Measurements from ENCODE around the gene GPR42. TPM values are rescaled to one million over a fixed set of nuclear protein-coding genes. Genes with fewer than 3 reads are reported as not detected.
"Not testable (repeated sequence)": the region's sequence is repeated elsewhere in the genome, so short reads cannot be mapped to it uniquely, and the experiment has no call there.

GPR42 gene
- total RNA-seq, 1 donor from 2014 or later, result not detected

GRCh38 chr19:35360081-35360480 lies 10.8 kb upstream of the GPR42 start:
- H3K4me3 Mint-ChIP-seq; intact Hi-C loops (cut with micrococcal nuclease); H3K9me3 Mint-ChIP-seq; DNase-seq (ENCODE audit: low spot score); H3K27me3 Mint-ChIP-seq (ENCODE audit: insufficient read depth); H3K36me3 Mint-ChIP-seq (ENCODE audit: low read depth); H3K27ac Mint-ChIP-seq: not testable (repeated sequence)
- peaks cover 13% of the 10 kb centered on the region for H3K4me1 Mint-ChIP-seq (ENCODE audit: low read depth)

GRCh38 chr19:35360880-35361420 lies 9.9 kb upstream of the GPR42 start:
- Mint-ChIP-seq H3K27ac (no peak overlapping the region), H3K4me3 (no peak overlapping the region), H3K27me3 (ENCODE audit: insufficient read depth) (peaks cover 10% of the 10 kb centered on the region), H3K4me1 (ENCODE audit: low read depth) (peaks cover 13% of the 10 kb centered on the region), H3K36me3 (ENCODE audit: low read depth) (no peaks in the 10 kb centered on the region), H3K9me3 (no peaks in the 10 kb centered on the region)
- intact Hi-C loops (cut with micrococcal nuclease), result no loop called here
- no peak for DNase-seq (ENCODE audit: low spot score)

GRCh38 chr19:35362261-35363000 lies 8.4 kb upstream of the GPR42 start:
- DNase-seq (ENCODE audit: low spot score), result no peak
- Mint-ChIP-seq H3K4me3 (no peak overlapping the region), H3K9me3 (no peaks in the 10 kb centered on the region), H3K27me3 (ENCODE audit: insufficient read depth) (peaks cover 24% of the 10 kb centered on the region), H3K27ac (no peak overlapping the region), H3K4me1 (ENCODE audit: low read depth) (peaks cover 11% of the 10 kb centered on the region), H3K36me3 (ENCODE audit: low read depth) (no peaks in the 10 kb centered on the region)
- intact Hi-C loops (cut with micrococcal nuclease), result no loop called here

- DNase-seq (ENCODE audit: low spot score), result no peak
- H3K4me3 Mint-ChIP-seq, result no peak overlapping the region
- H3K36me3 Mint-ChIP-seq (ENCODE audit: low read depth), result no peaks in the 10 kb centered on the region
- peaks cover 4% of the 10 kb centered on the region for H3K4me1 Mint-ChIP-seq (ENCODE audit: low read depth)
- no peaks in the 10 kb centered on the region for H3K9me3 Mint-ChIP-seq
- H3K27ac Mint-ChIP-seq, result no peak overlapping the region
- intact Hi-C loops (cut with micrococcal nuclease), result no loop called here
- H3K27me3 Mint-ChIP-seq (ENCODE audit: insufficient read depth), result peaks cover 26% of the 10 kb centered on the region
Observed at GRCh38 chr19:35363001-35363590, 7.8 kb upstream of the GPR42 start.

GRCh38 chr19:35363711-35364425 lies 7.0 kb upstream of the GPR42 start:
- DNase-seq (ENCODE audit: low spot score), result no peak
- intact Hi-C loops (cut with micrococcal nuclease), result no loop called here
- Mint-ChIP-seq H3K36me3 (ENCODE audit: low read depth) (no peaks in the 10 kb centered on the region), H3K27ac (no peak overlapping the region), H3K27me3 (ENCODE audit: insufficient read depth) (peaks cover 33% of the 10 kb centered on the region), H3K4me1 (ENCODE audit: low read depth) (no peaks in the 10 kb centered on the region), H3K4me3 (no peak overlapping the region), H3K9me3 (no peaks in the 10 kb centered on the region)

- H3K27me3 Mint-ChIP-seq (ENCODE audit: insufficient read depth), result peaks cover 38% of the 10 kb centered on the region
- intact Hi-C loops (cut with micrococcal nuclease), result no loop called here
- no peak overlapping the region for H3K4me3 Mint-ChIP-seq
- H3K27ac Mint-ChIP-seq, result no peak overlapping the region
- H3K36me3 Mint-ChIP-seq (ENCODE audit: low read depth), result no peaks in the 10 kb centered on the region
- H3K9me3 Mint-ChIP-seq, result no peaks in the 10 kb centered on the region
- H3K4me1 Mint-ChIP-seq (ENCODE audit: low read depth), result no peaks in the 10 kb centered on the region
- no peak for DNase-seq (ENCODE audit: low spot score)
Observed at GRCh38 chr19:35365303-35365702, 5.6 kb upstream of the GPR42 start.

- no peaks in the 10 kb centered on the region for H3K9me3 Mint-ChIP-seq
- no peaks in the 10 kb centered on the region for H3K4me1 Mint-ChIP-seq (ENCODE audit: low read depth)
- DNase-seq (ENCODE audit: low spot score), result no peak
- peaks cover 29% of the 10 kb centered on the region for H3K27me3 Mint-ChIP-seq (ENCODE audit: insufficient read depth)
- H3K27ac Mint-ChIP-seq, result no peak overlapping the region
- intact Hi-C loops (cut with micrococcal nuclease), result no loop called here
- no peak overlapping the region for H3K4me3 Mint-ChIP-seq
- H3K36me3 Mint-ChIP-seq (ENCODE audit: low read depth), result no peaks in the 10 kb centered on the region
Observed at GRCh38 chr19:35368378-35368777, 2.5 kb upstream of the GPR42 start.

- Mint-ChIP-seq H3K27me3 (ENCODE audit: insufficient read depth) (peaks cover 29% of the 10 kb centered on the region), H3K27ac (no peak overlapping the region), H3K4me3 (no peak overlapping the region), H3K36me3 (ENCODE audit: low read depth) (no peaks in the 10 kb centered on the region), H3K4me1 (ENCODE audit: low read depth) (no peaks in the 10 kb centered on the region), H3K9me3 (no peaks in the 10 kb centered on the region)
- intact Hi-C loops (cut with micrococcal nuclease), result no loop called here
- no peak for DNase-seq (ENCODE audit: low spot score)
Observed at GRCh38 chr19:35369522-35369921, 1.3 kb upstream of the GPR42 start.

- Mint-ChIP-seq H3K4me3 (no peak overlapping the region), H3K27me3 (ENCODE audit: insufficient read depth) (peaks cover 17% of the 10 kb centered on the region), H3K27ac (no peak overlapping the region), H3K9me3 (no peaks in the 10 kb centered on the region), H3K4me1 (ENCODE audit: low read depth) (peaks cover 11% of the 10 kb centered on the region), H3K36me3 (ENCODE audit: low read depth) (no peaks in the 10 kb centered on the region)
- intact Hi-C loops (cut with micrococcal nuclease), result no loop called here
- DNase-seq (ENCODE audit: low spot score), result no peak
Observed at GRCh38 chr19:35373492-35373891, 2.6 kb downstream of the GPR42 start.

- peaks cover 11% of the 10 kb centered on the region for H3K4me1 Mint-ChIP-seq (ENCODE audit: low read depth)
- peaks cover 13% of the 10 kb centered on the region for H3K27me3 Mint-ChIP-seq (ENCODE audit: insufficient read depth)
- H3K9me3 Mint-ChIP-seq; intact Hi-C loops (cut with micrococcal nuclease); H3K4me3 Mint-ChIP-seq; DNase-seq (ENCODE audit: low spot score); H3K36me3 Mint-ChIP-seq (ENCODE audit: low read depth): not testable (repeated sequence)
- peak overlapping the region; percentile 8 for H3K27ac Mint-ChIP-seq
Observed at GRCh38 chr19:35374031-35374430, 3.2 kb downstream of the GPR42 start.

- no peak for DNase-seq (ENCODE audit: low spot score)
- H3K4me3 Mint-ChIP-seq, result no peak overlapping the region
- no peak overlapping the region for H3K27ac Mint-ChIP-seq
- intact Hi-C loops (cut with micrococcal nuclease), result no loop called here
- H3K36me3 Mint-ChIP-seq (ENCODE audit: low read depth), result no peaks in the 10 kb centered on the region
- H3K4me1 Mint-ChIP-seq (ENCODE audit: low read depth), result peaks cover 11% of the 10 kb centered on the region
- H3K9me3 Mint-ChIP-seq, result no peaks in the 10 kb centered on the region
- H3K27me3 Mint-ChIP-seq (ENCODE audit: insufficient read depth), result peaks cover 11% of the 10 kb centered on the region
Observed at GRCh38 chr19:35375505-35376307, 4.8 kb downstream of the GPR42 start.

GRCh38 chr19:35377656-35378055 lies 6.8 kb downstream of the GPR42 start:
- no peak for DNase-seq (ENCODE audit: low spot score)
- Mint-ChIP-seq H3K4me1 (ENCODE audit: low read depth) (peaks cover 11% of the 10 kb centered on the region), H3K36me3 (ENCODE audit: low read depth) (no peaks in the 10 kb centered on the region), H3K27me3 (ENCODE audit: insufficient read depth) (peaks cover 11% of the 10 kb centered on the region), H3K4me3 (no peak overlapping the region), H3K9me3 (peaks cover under 1% of the 10 kb centered on the region), H3K27ac (no peak overlapping the region)
- intact Hi-C loops (cut with micrococcal nuclease), result no loop called here

All from activated T-helper 1 cell treated with anti-CD3 and anti-CD28 coated beads, Interleukin-12 subunit alpha, Interleukin-12 subunit beta, Interleukin-2, Interleukin-4 antibody, amounts not matched to agents 30 ng/mL and 10 ng/mL and 1 ng/mL, durations not matched to agents 14 hours and 24 hours and 36 hours (primary cell).